Tibial nerve (tissue), 4 donors: ENCODE measurements around the gene GNA12.
"Not testable (repeated sequence)": the region's sequence is repeated elsewhere in the genome, so short reads cannot be mapped to it uniquely, and the experiment has no call there.

ENCODE experiments used
- CTCF ChIP-seq, 5 experiments: fragments of 200-600 bp in 3 of 5; fragments of 450-650 bp in 2 of 5; sonication (generic) in 3 of 5; IDR thresholded peaks; one replicate each; pipeline ENCODE4 v1.5.1; 2016 to 2019; ENCODE audit warnings: antibody characterized with exemption in 5 of 5, mild to moderate bottlenecking in 3 of 5, moderate library complexity in 2 of 5
- EP300 ChIP-seq, 2 donors: sonication (generic); formaldehyde crosslinking; IDR thresholded peaks; one replicate each; pipeline ENCODE4 v1.6.1; 2017; ENCODE audit warnings: antibody characterized with exemption in 2 of 2, mild to moderate bottlenecking in 1 of 2
- POLR2A ChIP-seq, 2 donors: fragments of 450-650 bp; IDR thresholded peaks; one replicate each; pipeline ENCODE4 v1.6.1; 2017; ENCODE audit warnings: antibody characterized with exemption in 2 of 2, mild to moderate bottlenecking in 2 of 2, moderate library complexity in 2 of 2

- not testable (repeated sequence) for TF ChIP-seq POLR2A, CTCF, EP300 (IDR thresholded peaks at IDR 0.05)
Observed at GRCh38 chr7:2693420-2694121, 150.5 kb downstream of the GNA12 start.
